Duodenal mucosa (tissue), 2 donors: ENCODE measurements around the gene UBR7.

ENCODE experiments used
- H3K27ac ChIP-seq: one replicate; pipeline ENCODE4 v1.7.0; 2013; ENCODE audit warnings: low read depth, low read length
- H3K27me3 ChIP-seq, 2 donors: one replicate each; pipeline ENCODE4 v1.7.0; 2013; ENCODE audit warnings: low read length in 2 of 2, control low read depth in 1 of 2; ENCODE audit not compliant: insufficient read depth in 2 of 2, control insufficient read depth in 1 of 2
- H3K36me3 ChIP-seq, 2 donors: one replicate each; pipeline ENCODE4 v1.7.0; 2013; ENCODE audit warnings: low read length in 2 of 2, control low read depth in 1 of 2; ENCODE audit not compliant: insufficient read depth in 2 of 2, control insufficient read depth in 1 of 2
- H3K4me1 ChIP-seq, 2 donors: one replicate each; pipeline ENCODE4 v1.7.0; 2013; ENCODE audit warnings: low read length in 2 of 2, control low read depth in 1 of 2; ENCODE audit not compliant: insufficient read depth in 2 of 2, control insufficient read depth in 1 of 2
- H3K4me3 ChIP-seq, 2 donors: one replicate each; pipeline ENCODE4 v1.7.0; 2013; ENCODE audit warnings: low read length in 2 of 2, low read depth in 1 of 2
- H3K9ac ChIP-seq, 2 donors: one replicate each; pipeline ENCODE4 v1.7.0; 2013; ENCODE audit warnings: low read length in 2 of 2, low read depth in 1 of 2
- H3K9me3 ChIP-seq, 2 donors: one replicate each; pipeline ENCODE4 v1.7.0; 2013; ENCODE audit warnings: low read length in 2 of 2, control low read depth in 1 of 2; ENCODE audit not compliant: control insufficient read depth in 1 of 2

The UBR7 gene

GRCh38 chr14:93249128-93249831 is 42.2 kb downstream of the UBR7 start:
- H3K9ac ChIP-seq: no peak overlapping the region
- no peak overlapping the region for H3K27ac ChIP-seq
- H3K36me3 ChIP-seq: peaks cover 14 to 79% of the 10 kb centered on the region in 2 donors
- no peaks in the 10 kb centered on the region for H3K9me3 ChIP-seq
- H3K27me3 ChIP-seq: no peaks in the 10 kb centered on the region
- no peak overlapping the region for H3K4me3 ChIP-seq
- H3K4me1 ChIP-seq: no peaks in the 10 kb centered on the region

GRCh38 chr14:93262446-93262845 is 55.4 kb downstream of the UBR7 start:
- peaks cover 7 to 21% of the 10 kb centered on the region in 2 donors for H3K36me3 ChIP-seq
- no peak overlapping the region for H3K27ac ChIP-seq
- no peaks in the 10 kb centered on the region for H3K9me3 ChIP-seq
- H3K27me3 ChIP-seq: no peaks in the 10 kb centered on the region
- no peak overlapping the region for H3K9ac ChIP-seq
- no peak overlapping the region for H3K4me3 ChIP-seq
- no peaks in the 10 kb centered on the region for H3K4me1 ChIP-seq

- H3K4me1 ChIP-seq: no peaks in the 10 kb centered on the region
- H3K4me3 ChIP-seq: no peak overlapping the region
- H3K9me3 ChIP-seq: no peaks in the 10 kb centered on the region
- H3K9ac ChIP-seq: no peak overlapping the region
- H3K27me3 ChIP-seq: no peaks in the 10 kb centered on the region
- H3K27ac ChIP-seq: no peak overlapping the region
- H3K36me3 ChIP-seq: peaks cover 7 to 21% of the 10 kb centered on the region in 2 donors
These were observed 56.4 kb downstream of the UBR7 start for GRCh38 chr14:93263416-93263815.

GRCh38 chr14:93266127-93266526 is 59.1 kb downstream of the UBR7 start:
- Histone ChIP-seq H3K9me3 (no peaks in the 10 kb centered on the region), H3K27ac (no peak overlapping the region), H3K4me1 (no peaks in the 10 kb centered on the region), H3K27me3 (no peaks in the 10 kb centered on the region), H3K36me3 (peaks cover 7 to 14% of the 10 kb centered on the region in 2 donors), H3K9ac (no peak overlapping the region), H3K4me3 (no peak overlapping the region)

- peaks cover 7 to 14% of the 10 kb centered on the region in 2 donors for H3K36me3 ChIP-seq
- no peak overlapping the region for H3K4me3 ChIP-seq
- H3K4me1 ChIP-seq: no peaks in the 10 kb centered on the region
- H3K9ac ChIP-seq: no peak overlapping the region
- H3K27ac ChIP-seq: no peak overlapping the region
- H3K9me3 ChIP-seq: no peaks in the 10 kb centered on the region
- H3K27me3 ChIP-seq: no peaks in the 10 kb centered on the region
These were observed 60.2 kb downstream of the UBR7 start for GRCh38 chr14:93267149-93267711.

GRCh38 chr14:93268406-93268805 is 61.4 kb downstream of the UBR7 start:
- H3K4me1 ChIP-seq: no peaks in the 10 kb centered on the region
- H3K4me3 ChIP-seq: no peak overlapping the region
- peaks cover 5% of the 10 kb centered on the region in 2 donors for H3K36me3 ChIP-seq
- H3K9ac ChIP-seq: no peak overlapping the region
- H3K27me3 ChIP-seq: no peaks in the 10 kb centered on the region
- no peaks in the 10 kb centered on the region for H3K9me3 ChIP-seq
- no peak overlapping the region for H3K27ac ChIP-seq

GRCh38 chr14:93269341-93270068 is 62.4 kb downstream of the UBR7 start:
- Histone ChIP-seq H3K4me1 (no peaks in the 10 kb centered on the region), H3K27me3 (no peaks in the 10 kb centered on the region), H3K36me3 (peaks cover 0 to 9% of the 10 kb centered on the region in 2 donors), H3K27ac (no peak overlapping the region), H3K4me3 (no peak overlapping the region), H3K9me3 (no peaks in the 10 kb centered on the region), H3K9ac (no peak overlapping the region)

- no peaks in the 10 kb centered on the region for H3K27me3 ChIP-seq
- H3K4me3 ChIP-seq: no peak overlapping the region
- no peak overlapping the region for H3K9ac ChIP-seq
- H3K4me1 ChIP-seq: no peaks in the 10 kb centered on the region
- H3K27ac ChIP-seq: no peak overlapping the region
- H3K9me3 ChIP-seq: no peaks in the 10 kb centered on the region
- peaks cover 0 to 12% of the 10 kb centered on the region in 2 donors for H3K36me3 ChIP-seq
These were observed 64.1 kb downstream of the UBR7 start for GRCh38 chr14:93271111-93271510.

- no peaks in the 10 kb centered on the region for H3K27me3 ChIP-seq
- peaks cover 0 to 16% of the 10 kb centered on the region in 2 donors for H3K36me3 ChIP-seq
- no peak overlapping the region for H3K27ac ChIP-seq
- no peak overlapping the region for H3K9ac ChIP-seq
- no peaks in the 10 kb centered on the region for H3K4me1 ChIP-seq
- H3K4me3 ChIP-seq: no peak overlapping the region
- no peaks in the 10 kb centered on the region for H3K9me3 ChIP-seq
These were observed 67.2 kb downstream of the UBR7 start for GRCh38 chr14:93274055-93274806.
